ENCODE measurements around the gene COL19A1. TPM values are rescaled to one million over a fixed set of nuclear protein-coding genes. Genes with fewer than 3 reads are reported as not detected.

COL19A1 gene
- polyA plus RNA-seq, 1 donor (not counting 4 experiments of a cell fraction or from before 2014, with no cell fraction given), result not detected

DNA sequence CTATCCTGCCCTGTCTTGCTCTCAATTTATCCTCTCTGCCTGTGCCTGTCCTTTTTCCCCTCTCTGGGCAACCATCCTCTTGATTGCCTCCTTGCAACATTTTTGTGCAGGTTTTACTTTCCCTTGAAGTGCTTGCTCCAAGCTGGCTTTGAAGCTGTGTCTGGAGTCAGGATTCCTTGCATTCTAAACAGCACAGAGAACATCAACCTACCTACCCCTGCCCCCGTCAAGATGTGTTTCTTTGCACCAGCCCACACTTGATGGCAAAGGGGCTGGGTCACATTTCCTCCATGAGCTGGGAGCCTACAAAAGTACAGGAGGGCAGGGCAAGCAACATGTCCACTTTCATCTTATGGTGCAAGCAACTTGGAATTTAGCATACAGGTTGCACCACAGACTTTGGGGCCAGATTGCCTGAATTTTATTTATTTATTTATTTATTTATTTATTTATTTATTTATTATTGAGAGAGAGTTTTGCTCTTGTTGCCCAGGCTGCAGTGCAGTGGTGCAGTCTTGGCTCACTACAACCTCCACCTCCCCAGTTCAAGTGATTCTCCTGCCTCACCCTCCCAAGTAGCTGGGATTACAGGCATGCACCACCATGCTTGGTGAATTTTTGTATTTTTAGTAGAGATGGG, 206.3 kb downstream of the COL19A1 start:
- Histone ChIP-seq H4K20me1 (ENCODE audit: control insufficient read depth, extremely low read depth, insufficient read depth, low read length) (no peaks in the 10 kb centered on the region), H3K9ac (ENCODE audit: control insufficient read depth, extremely low read depth, insufficient read depth, low read length) (no peak overlapping the region), H3K9me1 (ENCODE audit: control insufficient read depth, extremely low read depth, insufficient read depth, low read length) (no peaks in the 10 kb centered on the region), H3K4me2 (ENCODE audit: control insufficient read depth, extremely low read depth, insufficient read depth, low read depth, low read length) (no peak overlapping the region), H3K79me2 (ENCODE audit: control insufficient read depth, insufficient read depth, low read length) (no peaks in the 10 kb centered on the region), H3K9me3 (ENCODE audit: control insufficient read depth, low read depth, low read length) (no peaks in the 10 kb centered on the region), H2AFZ (ENCODE audit: control insufficient read depth, low read length) (no peak overlapping the region), H3K4me1 (ENCODE audit: control insufficient read depth, extremely low read depth, insufficient read depth, low read length) (no peaks in the 10 kb centered on the region), H3K36me3 (ENCODE audit: control insufficient read depth in 2 of 2, extremely low read depth in 1 of 2, insufficient read depth in 2 of 2, low read length in 2 of 2) (no peaks in the 10 kb centered on the region), H3K4me3 (ENCODE audit: control insufficient read depth in 2 of 3, extremely low read depth in 1 of 3, insufficient read depth in 2 of 3, low read depth in 1 of 3, low read length in 3 of 3) (no peak overlapping the region), H3K27ac (ENCODE audit: control insufficient read depth, insufficient read depth, low read length) (no peak overlapping the region), H3K27me3 (ENCODE audit: control insufficient read depth, extremely low read depth, insufficient read depth, low read length) (no peaks in the 10 kb centered on the region)
- DNase-seq (ENCODE audit: low read depth, low spot score) (no peak), FAIRE-seq (no peak)
- dilution Hi-C loops (cut with MboI; ENCODE audit: extremely low pct_ligation_motif_present, low sequenced_read_pairs), result no loop called here
- TF ChIP-seq EZH2 (IDR thresholded peaks at IDR 0.05; ENCODE audit: low read length), result no peak
- TF ChIP-seq, protein P1, sequence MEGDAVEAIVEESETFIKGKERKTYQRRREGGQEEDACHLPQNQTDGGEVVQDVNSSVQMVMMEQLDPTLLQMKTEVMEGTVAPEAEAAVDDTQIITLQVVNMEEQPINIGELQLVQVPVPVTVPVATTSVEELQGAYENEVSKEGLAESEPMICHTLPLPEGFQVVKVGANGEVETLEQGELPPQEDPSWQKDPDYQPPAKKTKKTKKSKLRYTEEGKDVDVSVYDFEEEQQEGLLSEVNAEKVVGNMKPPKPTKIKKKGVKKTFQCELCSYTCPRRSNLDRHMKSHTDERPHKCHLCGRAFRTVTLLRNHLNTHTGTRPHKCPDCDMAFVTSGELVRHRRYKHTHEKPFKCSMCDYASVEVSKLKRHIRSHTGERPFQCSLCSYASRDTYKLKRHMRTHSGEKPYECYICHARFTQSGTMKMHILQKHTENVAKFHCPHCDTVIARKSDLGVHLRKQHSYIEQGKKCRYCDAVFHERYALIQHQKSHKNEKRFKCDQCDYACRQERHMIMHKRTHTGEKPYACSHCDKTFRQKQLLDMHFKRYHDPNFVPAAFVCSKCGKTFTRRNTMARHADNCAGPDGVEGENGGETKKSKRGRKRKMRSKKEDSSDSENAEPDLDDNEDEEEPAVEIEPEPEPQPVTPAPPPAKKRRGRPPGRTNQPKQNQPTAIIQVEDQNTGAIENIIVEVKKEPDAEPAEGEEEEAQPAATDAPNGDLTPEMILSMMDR (optimal IDR thresholded peaks at IDR 0.05 in 1 of 3, IDR thresholded peaks at IDR 0.05 in 1 of 3, conservative IDR thresholded peaks at IDR 0.05 in 1 of 3; ENCODE audit: extremely low read depth in 1 of 3, insufficient read depth in 2 of 3, low read length in 3 of 3), result no peak

DNA sequence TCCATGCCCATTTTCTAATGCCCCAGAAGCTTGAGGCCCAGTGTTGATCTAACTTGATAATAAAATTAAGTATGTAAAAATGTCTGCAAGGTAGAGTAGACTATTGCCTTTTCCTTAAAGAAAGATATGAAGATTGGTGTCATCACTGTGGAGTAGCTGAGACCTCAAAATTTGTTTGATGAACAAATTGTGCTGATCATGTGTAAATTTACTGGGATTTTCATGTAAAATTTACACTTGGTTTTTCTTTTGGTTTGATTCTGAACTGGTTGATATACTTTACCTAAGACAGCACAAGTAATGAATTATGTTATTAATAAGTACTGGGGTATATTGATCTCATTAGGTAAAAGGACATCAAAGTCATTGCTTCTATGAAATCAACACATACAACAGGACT, 207.3 kb downstream of the COL19A1 start:
- Histone ChIP-seq H3K9me3 (ENCODE audit: control insufficient read depth, low read depth, low read length) (no peaks in the 10 kb centered on the region), H3K4me1 (ENCODE audit: control insufficient read depth, extremely low read depth, insufficient read depth, low read length) (no peaks in the 10 kb centered on the region), H3K36me3 (ENCODE audit: control insufficient read depth in 2 of 2, extremely low read depth in 1 of 2, insufficient read depth in 2 of 2, low read length in 2 of 2) (no peaks in the 10 kb centered on the region), H3K79me2 (ENCODE audit: control insufficient read depth, insufficient read depth, low read length) (no peaks in the 10 kb centered on the region), H3K27me3 (ENCODE audit: control insufficient read depth, extremely low read depth, insufficient read depth, low read length) (no peaks in the 10 kb centered on the region), H2AFZ (ENCODE audit: control insufficient read depth, low read length) (no peak overlapping the region), H3K9me1 (ENCODE audit: control insufficient read depth, extremely low read depth, insufficient read depth, low read length) (no peaks in the 10 kb centered on the region), H3K27ac (ENCODE audit: control insufficient read depth, insufficient read depth, low read length) (no peak overlapping the region), H3K4me3 (ENCODE audit: control insufficient read depth in 2 of 3, extremely low read depth in 1 of 3, insufficient read depth in 2 of 3, low read depth in 1 of 3, low read length in 3 of 3) (no peak overlapping the region), H3K4me2 (ENCODE audit: control insufficient read depth, extremely low read depth, insufficient read depth, low read depth, low read length) (no peak overlapping the region), H4K20me1 (ENCODE audit: control insufficient read depth, extremely low read depth, insufficient read depth, low read length) (no peaks in the 10 kb centered on the region), H3K9ac (ENCODE audit: control insufficient read depth, extremely low read depth, insufficient read depth, low read length) (no peak overlapping the region)
- DNase-seq (ENCODE audit: low read depth, low spot score), result no peak
- no peak for FAIRE-seq
- dilution Hi-C loops (cut with MboI; ENCODE audit: extremely low pct_ligation_motif_present, low sequenced_read_pairs), result no loop called here
- TF ChIP-seq, protein P1 (optimal IDR thresholded peaks at IDR 0.05 in 1 of 3, IDR thresholded peaks at IDR 0.05 in 1 of 3, conservative IDR thresholded peaks at IDR 0.05 in 1 of 3; ENCODE audit: extremely low read depth in 1 of 3, insufficient read depth in 2 of 3, low read length in 3 of 3), result no peak
- no peak for TF ChIP-seq EZH2 (IDR thresholded peaks at IDR 0.05; ENCODE audit: low read length)

All from keratinocyte (primary cell).